Omental fat pad (tissue), 4 donors: ENCODE results near the gene ZNF587. TPM values are rescaled to one million over a fixed set of nuclear protein-coding genes. Genes with fewer than 3 reads are reported as not detected.
"Not testable (repeated sequence)": the region's sequence is repeated elsewhere in the genome, so short reads cannot be mapped to it uniquely, and the experiment has no call there.

Experiments
- ATAC-seq: fragments of 150-250 bp; one replicate; pipeline ENCODE4 v1.9.1; 2016; ENCODE audit warnings: mild to moderate bottlenecking, moderate library complexity; ENCODE audit not compliant: low FRiP score
- DNase-seq: peaks from one replicate; pipeline ENCODE4 v3.0.0-alpha.2; 2019; ENCODE audit warnings: low spot score
- total RNA-seq, 4 donors: library from RNA; depleted of rRNA; stranded (reverse); fragments of >200 nt; gene quantifications; one replicate each; pipeline ENCODE4 v1.1.0, GENCODE V29; 2016
- TF ChIP-seq, protein P1 (sequence below), 3 donors: fragments of 450-650 bp; IDR thresholded peaks; one replicate each; pipeline ENCODE4 v1.5.1; 2016 to 2017; ENCODE audit warnings: antibody characterized with exemption in 3 of 3, mild to moderate bottlenecking in 3 of 3, moderate library complexity in 2 of 3

ZNF587 gene
- 10 to 100 TPM; 11.8 to 36.3 (median 19.9) TPM for total RNA-seq

DNA sequence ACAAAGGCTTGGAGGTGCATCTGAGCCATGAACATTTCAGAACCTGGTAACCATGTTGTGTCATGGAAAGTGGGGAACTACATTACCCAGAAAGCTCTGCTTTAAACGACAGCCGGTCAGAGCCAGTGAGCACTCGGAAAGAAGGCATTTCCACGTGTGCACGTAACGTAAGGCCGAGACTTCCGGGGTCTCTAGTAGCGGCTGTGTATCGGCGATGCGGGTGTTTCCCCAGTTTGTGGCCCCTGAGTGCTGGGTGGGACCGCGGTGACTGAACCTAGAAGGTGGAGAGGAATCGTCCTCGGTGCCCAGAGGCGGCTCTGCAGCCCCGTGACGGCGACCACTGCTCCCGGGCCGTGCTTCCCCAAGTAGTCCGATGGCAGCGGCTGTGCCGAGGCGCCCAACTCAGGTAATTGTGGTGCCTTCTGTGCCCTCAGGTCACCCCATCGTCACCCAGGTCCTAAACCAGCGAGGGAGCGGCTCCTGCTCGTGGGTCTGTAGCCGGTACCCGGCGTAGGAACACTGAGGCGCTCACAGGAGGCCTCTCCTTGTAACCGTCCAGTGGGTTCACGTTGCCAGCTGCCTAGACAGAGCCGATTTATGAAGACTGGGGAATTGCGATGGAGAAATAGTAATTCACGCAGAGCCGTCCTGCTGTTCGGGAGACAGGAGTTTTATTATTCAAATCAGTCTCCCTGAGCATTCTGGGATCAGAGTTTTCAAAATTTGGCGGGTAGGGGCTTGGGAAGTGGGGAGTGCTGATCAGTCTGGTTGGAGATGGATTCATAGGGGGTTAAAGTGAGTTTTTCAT, at the start of gene ZNF587:
Gene ZNF587 (plus strand): TSS at position 194 of the 808 bp plus-strand sequence. CDS start 180 bp downstream, at position 374.
- DNase-seq, result peak; percentile 25
- ATAC-seq, result peak; percentile 91

DNA sequence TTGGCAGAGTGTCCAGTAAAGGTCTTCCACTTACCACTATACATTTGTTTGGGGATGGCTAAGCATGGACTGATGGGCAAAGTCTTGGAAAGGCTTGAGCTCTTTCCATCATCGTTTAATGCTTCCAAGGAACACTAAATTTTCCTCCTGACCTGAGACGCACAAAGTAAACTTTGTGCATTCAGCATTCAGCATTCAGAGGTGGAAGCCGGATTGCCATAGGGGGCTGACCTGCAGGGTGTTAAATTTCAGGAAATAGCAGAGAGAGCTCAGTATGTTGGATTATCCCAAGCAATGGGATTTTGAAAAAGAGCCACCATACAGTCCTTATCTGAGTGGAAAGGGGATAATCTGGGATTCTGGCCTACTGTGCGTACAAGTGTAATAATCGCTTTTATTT, 49.0 kb upstream of the ZNF587 start:
- no peak for ATAC-seq
- DNase-seq, result no peak
- TF ChIP-seq, protein P1, sequence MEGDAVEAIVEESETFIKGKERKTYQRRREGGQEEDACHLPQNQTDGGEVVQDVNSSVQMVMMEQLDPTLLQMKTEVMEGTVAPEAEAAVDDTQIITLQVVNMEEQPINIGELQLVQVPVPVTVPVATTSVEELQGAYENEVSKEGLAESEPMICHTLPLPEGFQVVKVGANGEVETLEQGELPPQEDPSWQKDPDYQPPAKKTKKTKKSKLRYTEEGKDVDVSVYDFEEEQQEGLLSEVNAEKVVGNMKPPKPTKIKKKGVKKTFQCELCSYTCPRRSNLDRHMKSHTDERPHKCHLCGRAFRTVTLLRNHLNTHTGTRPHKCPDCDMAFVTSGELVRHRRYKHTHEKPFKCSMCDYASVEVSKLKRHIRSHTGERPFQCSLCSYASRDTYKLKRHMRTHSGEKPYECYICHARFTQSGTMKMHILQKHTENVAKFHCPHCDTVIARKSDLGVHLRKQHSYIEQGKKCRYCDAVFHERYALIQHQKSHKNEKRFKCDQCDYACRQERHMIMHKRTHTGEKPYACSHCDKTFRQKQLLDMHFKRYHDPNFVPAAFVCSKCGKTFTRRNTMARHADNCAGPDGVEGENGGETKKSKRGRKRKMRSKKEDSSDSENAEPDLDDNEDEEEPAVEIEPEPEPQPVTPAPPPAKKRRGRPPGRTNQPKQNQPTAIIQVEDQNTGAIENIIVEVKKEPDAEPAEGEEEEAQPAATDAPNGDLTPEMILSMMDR (IDR thresholded peaks at IDR 0.05), result no peak

DNA sequence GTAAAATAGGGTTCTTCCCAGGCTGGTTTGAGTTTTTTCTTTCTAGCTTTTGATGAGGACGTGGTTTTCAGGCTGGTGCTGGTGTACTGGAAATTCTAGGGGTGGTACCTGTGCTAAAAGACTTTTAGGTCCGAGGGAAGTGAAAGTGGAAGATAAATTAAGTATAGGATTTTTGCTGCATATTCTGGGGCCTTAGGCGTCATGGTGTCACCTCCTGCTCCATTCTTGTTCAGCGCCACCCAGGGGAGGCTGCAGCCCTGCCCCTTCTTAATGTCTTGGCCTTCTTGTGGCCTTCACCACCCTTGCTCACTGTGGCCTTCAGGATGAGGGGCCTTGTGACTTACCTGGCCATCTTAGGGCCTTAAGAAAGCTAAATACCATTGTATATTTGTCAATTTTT, 47.4 kb upstream of the ZNF587 start:
- TF ChIP-seq, protein P1 (IDR thresholded peaks at IDR 0.05), result no peak
- no peak for ATAC-seq
- no peak for DNase-seq

DNA sequence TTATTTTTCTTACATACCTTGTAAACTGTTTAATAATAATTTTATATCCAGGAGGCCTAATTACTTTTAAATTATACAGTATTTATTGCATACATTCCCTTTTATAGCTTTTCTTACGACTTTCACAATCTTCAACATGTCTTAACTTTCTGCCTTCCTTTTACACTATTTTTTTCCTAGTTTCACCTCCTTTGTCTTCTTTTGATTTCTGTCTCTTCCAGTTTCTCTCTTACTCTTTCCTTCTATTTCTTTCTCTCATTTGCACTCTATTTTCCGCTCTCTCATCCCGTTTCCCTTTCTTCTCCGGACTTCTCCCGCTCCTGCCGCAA, 46.4 kb upstream of the ZNF587 start:
- ATAC-seq (no peak), DNase-seq (no peak)

DNA sequence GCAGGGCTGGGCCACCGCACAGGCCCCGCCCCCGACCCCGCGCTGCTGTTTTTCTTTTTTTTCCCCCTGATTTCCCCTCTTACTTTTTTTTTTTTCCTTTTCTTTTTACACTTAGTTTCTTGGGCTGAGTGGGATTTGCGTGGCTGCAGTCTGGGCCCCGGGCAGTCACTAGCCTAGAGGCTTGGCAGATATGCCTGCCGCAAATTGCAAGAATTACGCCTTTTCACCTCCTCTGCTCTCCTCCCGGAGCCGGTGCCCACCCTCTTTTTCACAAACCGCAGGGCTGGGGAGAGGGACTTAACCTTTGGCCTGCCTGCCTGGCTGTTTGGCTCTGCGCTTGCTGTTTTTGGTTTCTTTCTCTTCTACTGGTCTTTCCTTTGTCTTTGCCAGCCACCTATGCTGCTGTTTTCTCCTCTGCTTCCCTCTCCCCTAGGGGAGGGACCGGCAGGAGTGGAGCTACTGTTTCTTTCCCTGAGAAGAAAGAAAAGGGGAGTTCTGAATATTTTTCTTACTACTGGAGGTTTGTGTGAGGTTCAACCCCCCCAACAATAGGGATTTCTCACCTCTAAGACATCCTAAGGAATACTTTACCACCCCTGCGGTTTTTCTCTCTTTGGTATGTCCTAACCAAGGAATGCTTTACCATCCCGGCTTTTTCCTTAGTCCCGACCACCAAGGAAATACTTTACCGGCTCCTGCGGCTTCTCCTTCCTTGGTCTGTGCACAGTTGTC, 45.9 kb upstream of the ZNF587 start:
- no peak for DNase-seq
- peak; percentile 50 for ATAC-seq
- TF ChIP-seq, protein P1 (IDR thresholded peaks at IDR 0.05), result no peak

More for the DNA sequence above, 46.4 kb upstream of the ZNF587 start:
- TF ChIP-seq, protein P1 (IDR thresholded peaks at IDR 0.05), result no peak

DNA sequence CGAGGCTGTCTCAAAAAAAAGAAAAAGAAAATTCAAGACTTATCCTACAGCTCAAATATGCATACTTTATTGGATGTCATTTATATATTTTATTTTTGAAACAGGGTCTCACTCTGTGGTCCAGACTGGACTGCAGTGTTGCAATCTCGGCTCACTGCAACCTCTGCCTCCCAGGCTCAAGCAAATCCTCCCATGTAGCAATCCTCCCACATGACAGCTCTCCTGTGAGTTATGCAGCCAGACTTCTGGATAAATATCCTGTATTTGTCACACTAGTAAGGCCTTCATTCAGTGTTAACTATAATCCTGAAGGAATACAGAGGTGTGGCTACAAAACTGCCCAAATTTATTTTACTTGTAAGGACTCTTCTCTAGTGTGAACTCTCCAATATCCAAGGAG, 42.1 kb upstream of the ZNF587 start:
- TF ChIP-seq, protein P1 (IDR thresholded peaks at IDR 0.05), result no peak
- no peak for ATAC-seq
- no peak for DNase-seq

DNA sequence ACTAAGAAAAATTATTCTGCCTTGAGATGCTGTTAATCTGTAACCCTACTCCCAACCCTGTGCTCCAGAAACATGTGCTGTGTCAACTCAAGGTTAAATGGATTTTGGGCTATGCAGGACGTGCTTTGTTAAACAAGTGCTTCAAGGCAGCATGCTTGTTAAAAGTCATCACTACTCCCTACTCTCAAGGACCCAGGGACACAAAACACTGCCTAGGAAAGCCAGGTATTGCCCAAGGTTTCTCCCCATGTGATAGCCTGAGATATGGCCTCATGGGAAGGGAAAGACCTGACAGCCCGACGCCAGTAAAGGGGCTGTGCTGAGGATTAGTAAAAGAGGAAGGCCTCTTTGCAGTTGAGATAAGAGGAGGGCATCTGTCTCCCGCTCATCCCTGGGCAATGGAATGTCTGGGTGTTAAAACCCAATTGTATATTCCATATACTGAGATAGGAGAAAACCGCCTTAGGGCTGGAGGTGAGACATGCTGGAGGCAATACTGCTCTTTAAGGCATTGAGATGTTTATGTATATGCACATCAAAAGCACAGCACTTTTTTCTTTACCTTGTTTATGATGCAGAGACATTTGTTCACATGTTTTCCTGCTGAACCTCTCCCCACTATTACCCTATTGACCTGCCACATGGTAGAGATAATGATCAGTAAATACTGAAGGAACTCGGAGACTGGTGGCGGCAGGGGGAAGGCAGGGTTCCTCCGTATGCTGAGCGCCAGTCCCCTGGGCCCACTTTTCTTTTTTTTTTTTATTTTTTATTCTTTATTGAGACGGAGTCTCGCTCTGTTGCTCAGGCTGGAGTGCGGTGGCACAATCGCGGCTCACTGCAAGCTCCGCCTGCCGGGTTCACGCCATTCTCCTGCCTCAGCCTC, 39.0 kb upstream of the ZNF587 start:
- DNase-seq, ATAC-seq: not testable (repeated sequence)
